RCC 7860 (cell line): ENCODE data around the gene ARHGAP22.
A peak's percentile ranks its signal among the peaks of the same experiment; 100 is the strongest.

Source experiments
- DNase-seq: peaks from one replicate; pipeline ENCODE4 v3.0.0-alpha.2; 2015; ENCODE audit warnings: low spot score
- FAIRE-seq: peaks from 2 replicates; lab custom pipeline; 2012; peaks lifted over from hg19 to GRCh38; lab: Jason Lieb, UNC

Gene ARHGAP22

GRCh38 chr10:48456361-48456804, 148.5 kb downstream of the ARHGAP22 start:
- FAIRE-seq (no peak), DNase-seq (no peak)

- DNase-seq (no peak), FAIRE-seq (no peak)
These were observed 149.3 kb downstream of the ARHGAP22 start for GRCh38 chr10:48455392-48456151.

- no peak for FAIRE-seq
- DNase-seq, result no peak
These were observed 149.8 kb downstream of the ARHGAP22 start for GRCh38 chr10:48455055-48455391.

GRCh38 chr10:48454302-48455054, 150.4 kb downstream of the ARHGAP22 start:
- no peak for FAIRE-seq
- DNase-seq, result no peak

- DNase-seq (no peak), FAIRE-seq (no peak)
These were observed 151.2 kb downstream of the ARHGAP22 start for GRCh38 chr10:48453451-48454301.

- DNase-seq (no peak), FAIRE-seq (no peak)
These were observed 151.9 kb downstream of the ARHGAP22 start for GRCh38 chr10:48452879-48453412.

GRCh38 chr10:48451969-48452878, 152.6 kb downstream of the ARHGAP22 start:
- DNase-seq, result no peak
- FAIRE-seq, result no peak

GRCh38 chr10:48450741-48451466, 154.0 kb downstream of the ARHGAP22 start:
- DNase-seq, result no peak
- FAIRE-seq, result no peak

GRCh38 chr10:48450233-48450740, 154.6 kb downstream of the ARHGAP22 start:
- DNase-seq, result no peak
- FAIRE-seq, result no peak

GRCh38 chr10:48449501-48450232, 155.2 kb downstream of the ARHGAP22 start:
- FAIRE-seq (no peak), DNase-seq (no peak)

GRCh38 chr10:48448796-48449195, 156.1 kb downstream of the ARHGAP22 start:
- FAIRE-seq, result no peak
- peak; percentile 54 for DNase-seq

GRCh38 chr10:48447356-48448215, 157.3 kb downstream of the ARHGAP22 start:
- DNase-seq (no peak), FAIRE-seq (no peak)

GRCh38 chr10:48446785-48447184, 158.1 kb downstream of the ARHGAP22 start:
- DNase-seq (no peak), FAIRE-seq (no peak)

GRCh38 chr10:48445932-48446331, 158.9 kb downstream of the ARHGAP22 start:
- DNase-seq, result no peak
- FAIRE-seq, result no peak

- no peak for DNase-seq
- no peak for FAIRE-seq
These were observed 159.7 kb downstream of the ARHGAP22 start for GRCh38 chr10:48444861-48445841.

- FAIRE-seq (no peak), DNase-seq (no peak)
These were observed 160.6 kb downstream of the ARHGAP22 start for GRCh38 chr10:48444266-48444665.
